ENCODE measurements around the gene ARL14EP.

Gene ARL14EP

GRCh38 chr11:30312243-30312642 is 10.7 kb upstream of the ARL14EP start:
- in situ Hi-C loops (cut with MboI; ENCODE audit: low sequenced_read_pairs), result no loop called here
- H3K4me3 ChIP-seq, result no peak overlapping the region

GRCh38 chr11:30313580-30313979 is 9.3 kb upstream of the ARL14EP start:
- H3K27me3 ChIP-seq (ENCODE audit: low read depth), result peaks cover 4% of the 10 kb centered on the region; the same call in 1 of the 2 replicates

More at GRCh38 chr11:30312243-30312642, 10.7 kb upstream of the ARL14EP start:
- no peaks in the 10 kb centered on the region for H3K4me1 ChIP-seq
- no peak for DNase-seq (ENCODE audit: low spot score in 2 of 2)
- no peaks in the 10 kb centered on the region for H3K27me3 ChIP-seq (ENCODE audit: low read depth)
- no peaks in the 10 kb centered on the region for H3K36me3 ChIP-seq (replicated peaks)
- H3K9me3 ChIP-seq, result no peaks in the 10 kb centered on the region

GRCh38 chr11:30314625-30315024 is 8.3 kb upstream of the ARL14EP start:
- H3K27me3 ChIP-seq (ENCODE audit: low read depth), result peaks cover 4% of the 10 kb centered on the region; the same call in 1 of the 2 replicates
- H3K9me3 ChIP-seq, result no peaks in the 10 kb centered on the region
- no peaks in the 10 kb centered on the region for H3K4me1 ChIP-seq
- H3K36me3 ChIP-seq (replicated peaks), result no peaks in the 10 kb centered on the region
- no peak overlapping the region for H3K4me3 ChIP-seq
- in situ Hi-C loops (cut with MboI; ENCODE audit: low sequenced_read_pairs), result no loop called here
- no peak for DNase-seq (ENCODE audit: low spot score in 2 of 2)

More at GRCh38 chr11:30313580-30313979, 9.3 kb upstream of the ARL14EP start:
- no peak overlapping the region for H3K4me3 ChIP-seq
- H3K9me3 ChIP-seq, result no peaks in the 10 kb centered on the region
- no peak for DNase-seq (ENCODE audit: low spot score in 2 of 2)
- no peaks in the 10 kb centered on the region for H3K4me1 ChIP-seq
- in situ Hi-C loops (cut with MboI; ENCODE audit: low sequenced_read_pairs), result no loop called here
- H3K36me3 ChIP-seq (replicated peaks), result no peaks in the 10 kb centered on the region

GRCh38 chr11:30316237-30316636 is 6.7 kb upstream of the ARL14EP start:
- Histone ChIP-seq H3K4me1 (no peaks in the 10 kb centered on the region), H3K36me3 (replicated peaks) (no peaks in the 10 kb centered on the region), H3K4me3 (no peak overlapping the region), H3K9me3 (no peaks in the 10 kb centered on the region), H3K27me3 (ENCODE audit: low read depth) (peaks cover 4% of the 10 kb centered on the region; the same call in 1 of the 2 replicates)
- no peak for DNase-seq (ENCODE audit: low spot score in 2 of 2)
- in situ Hi-C loops (cut with MboI; ENCODE audit: low sequenced_read_pairs), result no loop called here

GRCh38 chr11:30317030-30317429 is 5.9 kb upstream of the ARL14EP start:
- H3K9me3 ChIP-seq, result no peaks in the 10 kb centered on the region
- H3K4me3 ChIP-seq, result no peak overlapping the region
- peaks cover 4% of the 10 kb centered on the region; the same call in 1 of the 2 replicates for H3K27me3 ChIP-seq (ENCODE audit: low read depth)
- no peaks in the 10 kb centered on the region for H3K36me3 ChIP-seq (replicated peaks)
- in situ Hi-C loops (cut with MboI; ENCODE audit: low sequenced_read_pairs), result no loop called here
- H3K4me1 ChIP-seq, result no peaks in the 10 kb centered on the region
- DNase-seq (ENCODE audit: low spot score in 2 of 2), result no peak

GRCh38 chr11:30321321-30321720 is 1.6 kb upstream of the ARL14EP start:
- Histone ChIP-seq H3K27me3 (ENCODE audit: low read depth) (peaks cover 4% of the 10 kb centered on the region; the same call in 1 of the 2 replicates), H3K4me1 (peaks cover 9% of the 10 kb centered on the region), H3K36me3 (replicated peaks) (no peaks in the 10 kb centered on the region), H3K4me3 (no peak overlapping the region), H3K9me3 (no peaks in the 10 kb centered on the region)
- DNase-seq (ENCODE audit: low spot score in 2 of 2), result no peak
- in situ Hi-C loops (cut with MboI; ENCODE audit: low sequenced_read_pairs), result loop anchor here (10.0 kb wide), 1 partner anchor 593 kb away; no protein-coding TSS in a partner anchor

- DNase-seq (ENCODE audit: low spot score in 2 of 2), result no peak
- in situ Hi-C loops (cut with MboI; ENCODE audit: low sequenced_read_pairs), result loop anchor here (10.0 kb wide), 1 partner anchor 593 kb away; no protein-coding TSS in a partner anchor
- Histone ChIP-seq H3K27me3 (ENCODE audit: low read depth) (peaks cover 4% of the 10 kb centered on the region; the same call in 1 of the 2 replicates), H3K4me1 (peaks cover 9% of the 10 kb centered on the region), H3K36me3 (replicated peaks) (no peaks in the 10 kb centered on the region), H3K4me3 (peak overlapping the region; percentile 74), H3K9me3 (no peaks in the 10 kb centered on the region)
These were observed 713 bp upstream of the ARL14EP start for GRCh38 chr11:30322191-30322590.

GRCh38 chr11:30326114-30326778 is 3.3 kb downstream of the ARL14EP start:
- H3K9me3 ChIP-seq, result no peaks in the 10 kb centered on the region
- in situ Hi-C loops (cut with MboI; ENCODE audit: low sequenced_read_pairs), result loop anchor here (10.0 kb wide), 1 partner anchor 589 kb away; no protein-coding TSS in a partner anchor
- no peak overlapping the region for H3K4me3 ChIP-seq
- no peak for DNase-seq (ENCODE audit: low spot score in 2 of 2)
- peaks cover 2% of the 10 kb centered on the region for H3K36me3 ChIP-seq (replicated peaks)
- peaks cover 14% of the 10 kb centered on the region for H3K4me1 ChIP-seq
- H3K27me3 ChIP-seq (ENCODE audit: low read depth), result no peaks in the 10 kb centered on the region

- Histone ChIP-seq H3K36me3 (replicated peaks) (peaks cover 6% of the 10 kb centered on the region), H3K4me3 (no peak overlapping the region), H3K9me3 (no peaks in the 10 kb centered on the region), H3K27me3 (ENCODE audit: low read depth) (no peaks in the 10 kb centered on the region), H3K4me1 (peaks cover 14% of the 10 kb centered on the region)
- DNase-seq (ENCODE audit: low spot score in 2 of 2), result no peak
- in situ Hi-C loops (cut with MboI; ENCODE audit: low sequenced_read_pairs), result loop anchor here (10.0 kb wide), 1 partner anchor 588 kb away; no protein-coding TSS in a partner anchor
These were observed 4.0 kb downstream of the ARL14EP start for GRCh38 chr11:30326906-30327305.

GRCh38 chr11:30328681-30329080 is 5.8 kb downstream of the ARL14EP start:
- Histone ChIP-seq H3K27me3 (ENCODE audit: low read depth) (no peaks in the 10 kb centered on the region), H3K4me1 (peaks cover 14% of the 10 kb centered on the region), H3K36me3 (replicated peaks) (peaks cover 23% of the 10 kb centered on the region), H3K4me3 (no peak overlapping the region), H3K9me3 (no peaks in the 10 kb centered on the region)
- DNase-seq (ENCODE audit: low spot score in 2 of 2), result no peak
- in situ Hi-C loops (cut with MboI; ENCODE audit: low sequenced_read_pairs), result loop anchor here (10.0 kb wide), 1 partner anchor 586 kb away; no protein-coding TSS in a partner anchor

- Histone ChIP-seq H3K27me3 (ENCODE audit: low read depth) (no peaks in the 10 kb centered on the region), H3K36me3 (replicated peaks) (peaks cover 27% of the 10 kb centered on the region), H3K4me1 (peaks cover 14% of the 10 kb centered on the region), H3K9me3 (no peaks in the 10 kb centered on the region), H3K4me3 (no peak overlapping the region)
- in situ Hi-C loops (cut with MboI; ENCODE audit: low sequenced_read_pairs), result loop anchor here (10.0 kb wide), 1 partner anchor 585 kb away; no protein-coding TSS in a partner anchor
- DNase-seq (ENCODE audit: low spot score in 2 of 2), result no peak
These were observed 6.4 kb downstream of the ARL14EP start for GRCh38 chr11:30329150-30329940.

GRCh38 chr11:30333405-30333804 is 10.5 kb downstream of the ARL14EP start:
- H3K36me3 ChIP-seq (replicated peaks), result peaks cover 62% of the 10 kb centered on the region

GRCh38 chr11:30342736-30343166 is 19.8 kb downstream of the ARL14EP start:
- Histone ChIP-seq H3K36me3 (replicated peaks) (peaks cover 4% of the 10 kb centered on the region), H3K4me1 (no peaks in the 10 kb centered on the region), H3K4me3 (no peak overlapping the region), H3K27me3 (ENCODE audit: low read depth) (no peaks in the 10 kb centered on the region), H3K9me3 (no peaks in the 10 kb centered on the region)
- in situ Hi-C loops (cut with MboI; ENCODE audit: low sequenced_read_pairs), result loop anchor here (10.0 kb wide), 1 partner anchor 512 kb away; no protein-coding TSS in a partner anchor
- DNase-seq (ENCODE audit: low spot score in 2 of 2), result no peak

More at GRCh38 chr11:30333405-30333804, 10.5 kb downstream of the ARL14EP start:
- Histone ChIP-seq H3K4me3 (no peak overlapping the region), H3K9me3 (no peaks in the 10 kb centered on the region), H3K4me1 (peaks cover 5% of the 10 kb centered on the region; the same call in 1 of the 2 replicates), H3K27me3 (ENCODE audit: low read depth) (no peaks in the 10 kb centered on the region)
- in situ Hi-C loops (cut with MboI; ENCODE audit: low sequenced_read_pairs), result no loop called here
- no peak for DNase-seq (ENCODE audit: low spot score in 2 of 2)
